NCI-H446 treated with DMSO at 0.1 percent for 48 hours (cell line): ENCODE data around the gene ADGRD1.

Source experiments
- DNase-seq: peaks from one replicate; lab custom pipeline; 2025; lab: John Stamatoyannopoulos, UW

ADGRD1 gene

DNA sequence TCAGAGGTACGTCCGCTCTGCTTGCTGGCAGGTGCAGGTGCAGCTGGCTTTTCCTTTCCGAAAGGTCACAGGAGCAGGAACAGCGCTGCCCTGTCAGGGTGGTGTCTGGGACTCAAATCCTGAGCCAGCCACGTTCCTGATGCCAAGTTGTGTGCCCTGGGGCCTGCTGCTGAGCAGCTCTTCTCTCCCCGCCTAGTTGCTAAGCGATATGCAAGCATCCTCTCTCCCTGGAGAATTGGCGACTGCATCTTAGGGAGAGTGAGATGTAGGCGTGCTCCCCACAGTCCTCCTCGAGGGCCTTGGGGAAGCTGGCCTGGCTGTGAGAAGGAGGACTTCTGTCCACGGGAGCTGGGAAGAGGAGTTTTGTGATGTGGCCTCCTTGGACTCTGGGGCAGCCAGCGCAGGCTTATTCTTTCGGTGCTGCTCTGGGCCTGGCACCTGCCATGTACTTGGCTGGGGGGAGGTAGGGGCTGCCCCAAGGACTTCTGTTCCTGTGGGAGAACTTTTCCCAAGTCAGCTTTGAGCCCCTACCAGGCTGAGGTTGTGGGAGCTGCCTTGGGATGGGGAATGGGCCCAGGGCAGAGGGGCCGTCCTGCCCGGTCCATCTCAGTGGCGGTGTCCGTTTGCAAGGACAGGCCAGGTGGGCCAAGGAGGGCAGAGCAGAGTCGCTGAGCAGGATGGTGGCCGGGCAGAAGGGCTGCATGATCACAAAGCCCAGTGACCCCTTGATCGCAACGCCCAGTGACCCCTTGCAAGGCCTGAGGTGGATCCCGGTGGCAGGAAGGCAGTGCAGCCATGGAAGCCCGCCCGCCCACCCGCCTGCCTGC is 183.5 kb downstream of the ADGRD1 start:
- no peak for DNase-seq

DNA sequence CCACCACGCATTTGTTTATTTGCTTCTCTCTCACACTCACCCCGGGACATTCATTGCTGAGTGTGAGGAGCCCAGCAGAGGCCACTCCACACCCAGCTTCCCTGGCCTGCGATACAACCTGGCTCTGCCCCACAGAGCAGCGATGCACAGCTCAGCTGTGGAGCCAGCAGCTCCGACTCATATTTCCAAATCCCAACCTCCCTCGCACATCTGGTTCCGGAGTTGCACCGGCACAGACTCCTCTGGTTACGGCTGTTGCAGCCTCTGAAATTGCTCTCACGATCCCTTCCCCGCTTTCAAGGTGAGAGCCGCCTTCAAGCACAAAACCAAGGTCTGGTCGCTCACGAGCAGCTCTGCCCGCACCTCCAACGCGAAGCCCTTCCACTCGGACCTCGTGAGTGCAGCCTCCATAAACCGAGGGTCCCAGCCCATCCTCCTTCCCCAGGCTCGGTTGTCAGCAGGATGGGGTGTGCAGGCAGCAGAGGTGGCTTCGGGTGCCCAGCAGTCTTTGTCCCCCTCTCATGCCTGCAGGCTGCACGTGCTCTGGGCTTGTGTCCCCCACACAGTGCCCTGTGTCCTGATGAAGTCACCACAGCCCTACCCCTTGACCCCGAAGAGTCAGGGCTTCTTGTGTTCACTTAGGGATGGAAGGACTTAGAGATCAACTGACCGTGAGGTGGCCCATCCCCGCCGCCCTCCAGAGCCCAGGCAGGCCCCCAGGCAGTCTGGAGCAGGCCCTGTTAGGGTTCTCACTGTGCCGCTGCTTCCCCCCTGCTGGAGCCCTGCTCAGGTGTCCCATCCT is 184.3 kb downstream of the ADGRD1 start:
- no peak for DNase-seq

DNA sequence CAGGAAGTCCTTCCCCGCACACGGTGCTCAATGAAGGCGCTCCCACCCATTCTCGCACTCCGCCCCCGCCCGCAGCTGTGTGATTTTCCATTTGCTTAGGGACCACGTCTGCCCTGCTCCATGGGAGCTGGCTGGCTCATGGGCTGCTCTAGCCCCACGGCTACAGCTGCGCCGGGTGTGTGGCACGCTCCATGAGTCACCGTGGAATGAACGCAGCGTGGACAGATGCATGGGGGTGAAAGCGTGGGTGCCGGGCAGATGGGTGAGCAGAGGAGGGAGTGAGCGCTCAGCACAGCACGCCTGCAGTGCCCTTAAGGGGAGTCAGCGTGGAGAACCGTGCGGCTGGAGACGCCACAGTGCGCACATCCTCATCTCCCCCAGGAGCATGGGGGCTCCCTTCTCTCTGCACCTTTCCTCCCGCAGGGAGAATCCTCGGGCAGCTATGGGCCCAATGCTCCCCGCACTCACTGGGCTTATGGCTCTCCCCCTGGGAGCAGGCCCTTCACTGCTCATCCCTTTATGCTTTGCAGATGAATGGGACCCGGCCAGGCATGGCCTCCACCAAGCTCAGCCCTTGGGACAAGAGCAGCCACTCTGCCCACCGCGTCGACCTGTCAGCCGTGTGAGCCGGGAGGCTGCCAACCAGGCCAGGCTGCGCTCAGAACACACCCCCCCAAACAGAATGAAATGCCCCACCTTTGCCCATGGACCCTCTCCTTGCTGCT is 185.1 kb downstream of the ADGRD1 start:
- no peak for DNase-seq

DNA sequence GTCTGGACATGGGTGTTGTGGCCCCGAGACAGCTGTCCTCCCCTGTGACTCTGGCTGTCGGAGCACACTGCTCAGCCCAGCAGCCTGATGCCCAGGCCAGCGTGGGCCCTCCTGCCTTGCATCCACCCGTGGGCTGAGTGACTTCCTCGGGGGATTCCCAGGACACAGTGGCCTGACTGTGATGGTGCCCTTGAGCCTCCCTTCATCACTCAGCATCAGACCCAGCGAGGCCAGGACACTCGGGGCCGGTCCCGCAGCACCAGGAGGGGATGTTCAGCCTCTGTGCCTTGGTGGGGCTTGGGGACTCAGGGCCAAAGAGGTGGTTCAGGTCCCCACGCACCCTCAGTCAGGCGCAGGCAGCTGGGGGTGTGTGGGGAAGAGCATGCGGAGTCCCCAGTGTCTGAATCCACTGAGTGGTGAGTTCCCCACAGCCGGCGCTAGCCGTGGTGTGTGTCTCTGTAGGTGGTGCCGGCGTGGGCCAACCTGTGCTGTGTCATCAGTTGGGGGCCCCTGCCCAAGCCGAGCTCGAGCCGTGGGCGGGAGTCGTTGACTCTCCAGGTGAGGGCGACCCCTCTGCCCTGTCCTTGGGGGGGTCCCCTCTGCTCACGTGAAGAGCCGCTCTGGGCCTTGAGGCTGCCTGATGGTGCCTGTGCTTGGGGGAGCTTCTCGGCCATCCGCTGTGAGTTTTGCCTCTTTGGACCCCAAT is 185.8 kb downstream of the ADGRD1 start:
- DNase-seq = no peak

- no peak for DNase-seq
Measured at GRCh38 chr12:131140069-131140435, 186.3 kb downstream of the ADGRD1 start.

DNA sequence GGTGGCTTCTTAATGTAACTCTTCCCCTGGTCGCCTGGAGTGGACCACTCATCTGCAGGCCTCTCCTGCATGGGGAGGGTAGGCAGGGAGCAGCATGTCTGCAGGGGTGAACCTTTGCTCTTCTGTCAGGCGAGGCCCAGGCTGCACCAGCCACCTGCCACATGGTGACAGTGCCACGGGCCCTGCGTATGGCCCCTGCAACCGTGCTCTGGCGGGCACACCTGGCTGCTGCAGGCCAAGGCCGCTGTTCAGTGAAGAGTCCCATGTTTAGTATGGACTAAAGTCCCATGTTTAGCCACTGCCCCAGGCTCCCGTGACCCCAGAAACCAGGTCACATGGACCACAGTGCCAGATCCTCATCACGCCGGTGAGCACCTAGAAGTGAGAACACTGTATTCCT is 187.0 kb downstream of the ADGRD1 start:
- DNase-seq = no peak

- DNase-seq = no peak
Measured at GRCh38 chr12:131141514-131141913, 187.8 kb downstream of the ADGRD1 start.

GRCh38 chr12:131142891-131143657 is 189.4 kb downstream of the ADGRD1 start:
- DNase-seq = no peak

DNA sequence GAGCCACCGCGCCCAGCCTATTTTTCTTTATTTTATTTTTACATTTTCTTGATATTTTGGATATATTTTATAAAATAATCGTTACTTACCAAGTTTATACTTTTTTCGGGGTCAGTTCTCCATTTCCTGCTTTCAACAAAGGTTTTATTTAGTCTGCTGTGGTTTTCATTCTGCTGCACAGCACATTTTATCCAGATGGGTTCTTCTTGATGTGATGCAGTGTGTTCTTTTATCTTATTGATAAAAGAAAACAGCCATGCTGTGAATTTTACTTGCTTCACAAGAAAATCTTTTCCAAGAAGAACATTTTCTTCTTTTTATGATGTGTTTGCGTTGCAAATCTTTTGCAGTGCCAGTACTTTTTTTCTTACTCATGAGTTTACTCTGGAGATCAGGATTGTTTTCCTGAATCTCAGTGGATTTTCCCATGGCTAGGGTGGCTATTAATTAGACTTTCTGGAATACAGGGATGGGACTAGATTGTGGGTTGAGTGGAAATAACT is 192.5 kb downstream of the ADGRD1 start:
- no peak for DNase-seq

GRCh38 chr12:131147293-131147692 is 193.6 kb downstream of the ADGRD1 start:
- no peak for DNase-seq

- no peak for DNase-seq
Measured at GRCh38 chr12:131147894-131148293, 194.2 kb downstream of the ADGRD1 start.

- DNase-seq = no peak
Measured at GRCh38 chr12:131151558-131152345, 198.0 kb downstream of the ADGRD1 start.

GRCh38 chr12:131152587-131152986 is 198.9 kb downstream of the ADGRD1 start:
- no peak for DNase-seq

DNA sequence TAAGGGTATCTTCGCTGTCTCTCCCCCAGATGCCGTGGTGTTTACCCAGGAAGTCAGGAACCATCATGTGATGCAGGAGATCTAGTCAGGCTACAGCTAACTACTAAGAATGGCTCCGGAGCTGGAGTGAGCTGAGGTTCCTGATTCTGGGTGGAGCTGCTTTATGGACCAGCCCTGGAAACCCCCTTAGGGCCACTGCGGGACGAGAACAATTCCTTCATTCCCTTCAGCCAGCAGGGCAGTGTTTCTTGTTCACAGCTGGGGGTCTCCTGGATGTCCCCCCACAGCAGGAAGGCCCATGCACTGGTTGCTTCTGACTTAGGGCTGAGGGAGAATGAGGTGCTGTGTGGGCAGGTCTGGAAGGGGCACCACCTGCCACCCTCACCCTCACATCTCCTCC is 199.3 kb downstream of the ADGRD1 start:
- DNase-seq = no peak

GRCh38 chr12:131153956-131154355 is 200.2 kb downstream of the ADGRD1 start:
- no peak for DNase-seq

GRCh38 chr12:131155131-131155530 is 201.4 kb downstream of the ADGRD1 start:
- DNase-seq = no peak

GRCh38 chr12:131157743-131158142 is 204.0 kb downstream of the ADGRD1 start:
- no peak for DNase-seq

DNA sequence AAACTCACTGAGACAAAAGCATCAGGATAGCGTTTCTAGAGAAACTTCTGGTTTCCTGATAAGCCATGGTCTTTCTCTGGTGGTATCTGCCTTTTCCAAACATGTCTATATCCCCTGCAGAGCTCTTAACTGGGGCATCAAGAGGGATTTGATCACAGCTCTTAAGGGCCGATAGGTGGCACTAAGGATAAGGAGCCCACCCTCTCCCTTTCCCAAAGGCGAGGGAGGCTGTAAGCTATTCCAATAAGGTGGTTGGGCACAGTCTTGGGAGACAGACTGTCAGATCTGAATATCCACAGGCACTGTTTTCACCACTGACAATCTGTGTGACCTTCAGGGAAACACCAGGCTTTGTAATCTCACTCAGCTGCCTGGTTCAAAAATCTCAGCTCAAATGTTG is 206.0 kb downstream of the ADGRD1 start:
- DNase-seq = no peak

DNA sequence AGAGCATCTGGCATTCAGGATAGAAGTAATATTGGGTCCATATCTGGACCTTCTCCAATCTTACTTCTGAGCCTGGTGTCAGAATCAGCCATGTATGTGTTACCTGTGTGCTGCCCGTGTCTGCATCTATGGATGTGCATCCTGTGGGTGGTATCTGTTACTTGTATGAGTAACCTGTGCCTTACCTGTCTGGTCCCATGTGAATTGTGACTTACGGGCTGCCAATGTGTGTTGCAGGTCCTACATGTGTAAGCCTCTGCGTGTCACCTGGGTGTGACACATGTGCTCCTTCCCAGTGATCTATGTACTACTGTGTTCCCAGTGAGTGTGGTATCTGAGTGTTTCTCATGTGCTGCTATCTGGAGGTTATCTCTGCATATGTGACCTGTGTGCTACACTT is 208.4 kb downstream of the ADGRD1 start:
- DNase-seq = no peak

- DNase-seq = no peak
Measured at GRCh38 chr12:131163189-131163738, 209.6 kb downstream of the ADGRD1 start.
